RWPE1 (cell line): ENCODE results near the gene ABHD13.
A peak's percentile ranks its signal among the peaks of the same experiment; 100 is the strongest.
"Not testable (repeated sequence)": the region's sequence is repeated elsewhere in the genome, so short reads cannot be mapped to it uniquely, and the experiment has no call there.

Source experiments
- CTCF ChIA-PET: fragments of 350-600 bp; sonication (Branson Sonifier 250); formaldehyde crosslinking; extraction: SDS; loops from one replicate; lab custom pipeline; 2021; lab: Yijun Ruan, JAX
- POLR2A ChIA-PET: fragments of 400-600 bp; formaldehyde crosslinking; extraction: SDS; loops from one replicate; lab custom pipeline; 2020; ENCODE audit warnings: antibody characterized with exemption; ENCODE audit not compliant: low non-redundant PET; lab: Yijun Ruan, JAX
- DNase-seq: peaks from one replicate; pipeline ENCODE4 v3.0.0; 2012; ENCODE audit warnings: low spot score
- H3K27ac ChIP-seq: fragments of 450-650 bp; 2 replicates; pipeline ENCODE4 v1.5.1; 2017
- TF ChIP-seq, protein P1 (sequence below): fragments of 450-650 bp; conservative IDR thresholded peaks from 2 replicates; pipeline ENCODE4 v1.5.1; 2017; ENCODE audit warnings: low read depth, mild to moderate bottlenecking

The ABHD13 gene

DNA sequence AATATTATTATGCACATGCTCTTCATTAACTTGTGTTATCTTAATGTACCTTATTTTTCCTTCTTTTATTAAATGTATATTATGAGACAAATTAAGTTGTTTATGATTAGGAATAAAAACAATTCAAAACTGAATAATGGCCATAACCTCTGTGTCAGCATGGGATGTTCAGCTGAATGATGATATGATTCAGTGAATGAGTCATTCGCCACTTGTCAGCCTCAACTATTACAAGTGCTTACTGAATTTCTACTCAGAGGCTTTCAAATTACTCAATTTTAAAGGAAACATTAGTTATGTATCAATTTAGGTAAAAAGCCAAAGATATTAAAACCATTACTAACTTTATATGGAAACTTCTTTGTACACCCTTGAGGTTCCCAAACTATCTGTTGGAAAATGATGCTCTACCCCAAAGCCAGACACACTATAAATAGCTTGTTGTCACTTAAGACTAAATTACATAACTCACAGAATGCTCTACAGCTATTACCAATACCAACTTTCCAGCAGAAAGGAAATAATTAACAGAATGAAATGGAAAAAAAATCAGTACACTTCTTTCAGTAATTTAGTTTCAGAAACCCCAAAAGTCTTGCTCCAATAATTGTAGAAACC is 17.3 kb upstream of the ABHD13 start:
- H3K27ac ChIP-seq = no peak overlapping the region
- POLR2A ChIA-PET = no interaction called here
- DNase-seq = peak; percentile 43
- CTCF ChIA-PET = no interaction called here
- TF ChIP-seq, protein P1, sequence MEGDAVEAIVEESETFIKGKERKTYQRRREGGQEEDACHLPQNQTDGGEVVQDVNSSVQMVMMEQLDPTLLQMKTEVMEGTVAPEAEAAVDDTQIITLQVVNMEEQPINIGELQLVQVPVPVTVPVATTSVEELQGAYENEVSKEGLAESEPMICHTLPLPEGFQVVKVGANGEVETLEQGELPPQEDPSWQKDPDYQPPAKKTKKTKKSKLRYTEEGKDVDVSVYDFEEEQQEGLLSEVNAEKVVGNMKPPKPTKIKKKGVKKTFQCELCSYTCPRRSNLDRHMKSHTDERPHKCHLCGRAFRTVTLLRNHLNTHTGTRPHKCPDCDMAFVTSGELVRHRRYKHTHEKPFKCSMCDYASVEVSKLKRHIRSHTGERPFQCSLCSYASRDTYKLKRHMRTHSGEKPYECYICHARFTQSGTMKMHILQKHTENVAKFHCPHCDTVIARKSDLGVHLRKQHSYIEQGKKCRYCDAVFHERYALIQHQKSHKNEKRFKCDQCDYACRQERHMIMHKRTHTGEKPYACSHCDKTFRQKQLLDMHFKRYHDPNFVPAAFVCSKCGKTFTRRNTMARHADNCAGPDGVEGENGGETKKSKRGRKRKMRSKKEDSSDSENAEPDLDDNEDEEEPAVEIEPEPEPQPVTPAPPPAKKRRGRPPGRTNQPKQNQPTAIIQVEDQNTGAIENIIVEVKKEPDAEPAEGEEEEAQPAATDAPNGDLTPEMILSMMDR = no peak

DNA sequence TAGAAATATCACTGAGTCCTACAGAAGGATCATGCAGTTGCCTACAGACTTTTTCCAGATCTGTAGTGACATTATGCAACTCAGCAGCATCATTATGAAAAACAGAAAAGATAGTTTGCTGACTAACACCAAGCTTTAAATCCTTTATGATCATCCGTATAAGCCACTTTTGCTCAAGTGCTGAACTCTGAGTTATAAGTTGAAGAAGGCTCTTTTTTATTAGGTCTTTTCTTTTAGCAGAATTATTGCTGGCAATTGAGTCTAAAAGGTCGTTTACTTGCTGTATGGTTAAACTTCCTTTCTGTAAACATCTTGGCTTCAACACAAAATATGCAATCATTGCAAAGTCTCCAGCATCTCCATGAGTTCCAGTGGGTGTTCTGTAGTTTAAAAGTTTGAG is 7.6 kb upstream of the ABHD13 start:
- POLR2A ChIA-PET = no interaction called here
- no peak overlapping the region for H3K27ac ChIP-seq
- CTCF ChIA-PET = no interaction called here
- no peak for DNase-seq
- TF ChIP-seq, protein P1 = no peak

DNA sequence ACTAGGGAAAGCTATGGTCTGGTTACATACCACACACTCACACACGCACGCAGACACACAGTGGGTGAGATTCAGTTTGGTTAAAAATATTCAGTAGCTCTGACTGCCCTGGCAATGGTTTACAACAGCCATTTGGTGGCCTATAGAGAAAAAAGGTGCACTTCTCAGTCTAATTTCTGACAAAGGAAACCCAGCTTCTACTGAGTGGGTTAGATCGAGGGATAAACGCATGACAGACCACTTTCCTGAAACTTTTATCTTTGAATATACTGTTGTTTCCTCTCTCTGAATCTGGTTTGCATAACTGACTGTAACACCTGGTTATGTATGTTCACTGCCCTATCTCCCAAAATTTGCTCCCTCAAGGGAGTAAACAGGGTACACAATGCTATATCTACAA is 5.3 kb upstream of the ABHD13 start:
- DNase-seq = no peak
- TF ChIP-seq, protein P1 = no peak
- CTCF ChIA-PET = interaction anchor here (0.6 kb wide), 1 partner anchor 974 kb away, joined by 3 read pairs; no protein-coding TSS in a partner anchor
- no peak overlapping the region for H3K27ac ChIP-seq
- POLR2A ChIA-PET = no interaction called here

DNA sequence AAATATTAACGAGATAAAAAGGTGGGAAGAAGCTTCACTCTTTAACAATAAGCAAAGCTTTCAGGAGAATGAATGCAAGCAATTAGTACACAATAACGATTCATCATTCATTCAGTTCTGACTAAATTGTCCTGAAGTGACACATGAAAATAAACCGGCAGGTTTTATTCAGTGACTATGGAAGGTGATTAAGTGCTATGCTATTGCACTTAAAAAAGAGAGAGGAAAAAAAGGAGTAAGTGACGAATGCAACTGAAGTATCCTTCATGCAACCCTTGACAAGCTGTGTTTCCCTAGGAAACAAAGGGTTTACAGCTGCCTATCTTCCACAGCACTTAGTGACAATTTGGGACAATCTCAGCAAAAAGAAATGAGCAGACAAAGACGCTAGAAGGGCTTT is 4.2 kb upstream of the ABHD13 start:
- TF ChIP-seq, protein P1 = no peak
- POLR2A ChIA-PET = no interaction called here
- no peak overlapping the region for H3K27ac ChIP-seq
- CTCF ChIA-PET = no interaction called here
- peak; percentile 30 for DNase-seq

DNA sequence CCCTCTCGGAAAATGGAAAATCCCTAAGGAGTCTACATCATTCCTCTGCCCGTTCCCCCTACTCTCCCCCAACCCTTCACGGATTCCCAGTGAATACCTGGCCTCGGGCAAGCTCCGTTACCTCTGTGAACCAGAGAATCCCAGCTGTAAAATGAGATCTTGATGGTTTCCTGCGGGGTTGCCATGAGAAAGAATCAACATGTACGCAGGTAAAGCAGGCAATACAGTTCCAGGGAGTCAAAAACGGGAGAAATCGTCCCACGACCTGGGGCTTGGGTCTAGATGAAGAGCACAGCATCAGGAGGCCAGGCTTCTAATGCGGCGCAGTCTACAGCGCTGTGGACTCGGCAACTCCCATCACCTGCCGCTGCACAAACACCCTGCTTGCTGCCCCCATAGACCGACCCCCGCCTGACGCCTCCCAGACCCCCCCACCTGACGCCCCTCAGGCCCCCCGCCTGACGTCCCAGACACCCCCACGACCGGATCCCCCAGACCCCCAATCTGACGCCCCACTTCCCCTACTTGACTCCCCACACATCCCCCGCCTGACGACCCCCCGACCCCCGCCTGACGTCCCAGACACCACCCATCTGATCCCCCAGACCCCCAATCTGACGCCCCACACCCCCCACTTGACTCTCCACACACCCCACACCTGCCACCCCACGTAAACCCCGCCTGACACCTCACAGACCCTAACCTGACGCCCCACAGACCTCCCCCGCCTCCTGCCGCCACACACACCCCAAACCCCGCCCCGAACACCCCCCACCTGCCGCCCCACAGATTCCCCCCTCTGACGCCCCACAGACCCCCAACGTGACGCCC is 3.5 kb upstream of the ABHD13 start:
- peak; percentile 13 for DNase-seq
- ChIA-PET CTCF (no interaction called here), POLR2A (no interaction called here)
- H3K27ac ChIP-seq = peak overlapping the region; percentile 37; the same call in 1 of the 2 replicates
- TF ChIP-seq, protein P1 = no peak

DNA sequence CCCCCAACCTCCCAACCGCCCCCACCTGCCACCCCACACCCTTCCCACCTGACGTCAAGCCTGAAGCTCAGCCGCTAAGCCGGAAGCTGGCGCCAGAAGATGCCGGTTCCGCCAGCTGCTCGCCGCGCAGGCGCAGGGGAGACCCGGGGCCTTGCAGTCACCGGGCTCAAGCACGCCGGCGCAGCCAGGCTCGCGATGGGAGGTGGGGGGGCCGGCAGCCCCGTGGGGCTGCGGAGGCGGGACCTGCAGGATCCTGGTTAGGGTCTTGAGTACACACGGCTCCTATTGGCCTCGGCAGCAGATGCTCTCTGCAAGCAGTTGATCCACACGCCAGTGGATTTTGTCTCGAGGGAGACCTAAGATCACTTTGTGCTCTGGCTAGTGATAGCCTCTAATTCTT is 2.8 kb upstream of the ABHD13 start, which contains the start of gene LIG4:
LIG4 (minus strand) TSS at position 101 of the 400 bp plus-strand sequence. CDS start 4,268 bp downstream, outside the sequence.
- CTCF ChIA-PET = no interaction called here
- TF ChIP-seq, protein P1 = no peak
- peak; percentile 83 for DNase-seq
- peak within 1 kb of the TSS; percentile 45 for H3K27ac ChIP-seq
- POLR2A ChIA-PET = no interaction called here

DNA sequence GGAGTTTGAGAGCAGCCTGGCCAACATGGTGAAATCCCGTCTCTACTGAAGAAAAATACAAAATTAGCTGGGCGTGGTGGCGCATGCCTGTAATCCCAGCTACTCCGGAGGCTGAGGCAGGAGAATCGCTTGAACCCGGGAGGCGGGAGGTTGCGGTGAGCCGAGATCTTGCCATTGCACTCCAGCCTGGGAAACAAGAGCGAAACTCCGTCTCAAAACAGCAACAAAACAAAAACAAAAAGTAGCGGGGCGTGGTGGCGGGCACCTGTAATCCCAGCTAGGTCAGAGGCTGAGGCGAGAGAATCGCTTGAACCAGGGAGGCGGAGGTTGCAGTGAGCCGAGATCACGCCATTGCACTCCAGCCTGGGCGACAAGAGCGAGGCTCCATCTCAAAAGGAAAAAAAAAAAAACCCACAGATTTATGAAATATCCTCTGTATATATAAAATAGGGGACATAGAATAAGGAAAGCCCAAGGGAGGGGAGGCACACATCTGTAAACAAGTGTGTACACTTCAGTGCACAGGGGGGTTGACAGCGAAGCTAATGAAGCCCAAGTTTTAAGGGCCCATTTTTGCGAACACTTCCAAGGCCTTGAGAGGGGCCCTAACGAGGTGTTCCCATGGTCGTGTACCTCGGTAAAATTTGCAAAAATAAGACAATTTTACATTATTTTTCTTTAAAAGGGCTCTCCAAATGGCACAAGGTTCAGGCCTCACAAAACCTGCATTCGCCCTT is 717 bp upstream of the ABHD13 start:
- CTCF ChIA-PET, POLR2A ChIA-PET: not testable (repeated sequence)
- DNase-seq = peak; percentile 2
- peak overlapping the region; percentile 79 for H3K27ac ChIP-seq
